GM12864 (cell line): ENCODE results near the gene ME2.
"Not testable (repeated sequence)": the region's sequence is repeated elsewhere in the genome, so short reads cannot be mapped to it uniquely, and the experiment has no call there.

ENCODE experiments used
- DNase-seq: peaks from one replicate; pipeline ENCODE4 v3.0.0-alpha.2; 2011; ENCODE audit warnings: low read depth
- H3K4me3 ChIP-seq: 2 replicates; pipeline ENCODE4 v1.5.1; 2011; ENCODE audit warnings: mild to moderate bottlenecking, low read depth, low read length, control low read depth
- CTCF ChIP-seq: IDR thresholded peaks from 2 replicates; pipeline ENCODE4 v1.5.1; 2011; ENCODE audit warnings: low read depth, mild to moderate bottlenecking, moderate library complexity, low read length, control low read depth, inconsistent platforms; ENCODE audit errors: missing control alignments

The ME2 gene

GRCh38 chr18:50982802-50983179 is 103.9 kb downstream of the ME2 start:
- no peak for TF ChIP-seq CTCF
- no peak for DNase-seq
- H3K4me3 ChIP-seq: no peak overlapping the region

DNA sequence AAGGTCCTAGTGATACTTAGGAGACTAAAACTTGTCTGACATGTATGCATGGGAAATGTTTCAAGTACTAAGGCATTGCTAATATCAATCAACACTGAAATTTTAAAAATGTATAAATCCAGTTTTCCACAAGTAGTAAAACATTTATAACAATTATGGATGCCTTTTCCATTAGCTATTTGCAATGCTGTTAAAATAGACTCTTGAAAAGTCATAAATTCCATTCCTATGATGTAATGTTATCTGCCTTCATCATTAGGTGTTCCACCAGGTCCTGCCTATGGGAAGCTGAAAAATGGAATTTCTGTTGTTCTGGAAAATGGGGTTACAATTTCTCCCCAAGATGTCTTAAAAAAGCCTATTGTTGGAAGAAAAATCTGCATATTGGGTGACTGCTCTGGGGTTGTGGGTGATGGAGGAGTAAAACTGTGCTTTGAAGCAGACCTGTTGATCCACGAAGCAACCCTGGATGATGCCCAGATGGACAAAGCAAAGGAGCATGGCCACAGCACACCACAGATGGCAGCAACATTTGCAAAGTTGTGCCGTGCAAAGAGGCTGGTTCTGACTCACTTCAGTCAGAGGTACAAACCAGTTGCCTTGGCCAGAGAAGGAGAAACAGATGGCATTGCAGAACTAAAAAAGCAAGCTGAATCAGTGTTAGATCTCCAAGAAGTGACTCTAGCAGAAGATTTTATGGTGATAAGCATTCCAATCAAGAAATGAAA is 107.6 kb downstream of the ME2 start:
- DNase-seq: no peak
- no peak overlapping the region for H3K4me3 ChIP-seq
- no peak for TF ChIP-seq CTCF

GRCh38 chr18:50987261-50987660 is 108.3 kb downstream of the ME2 start:
- H3K4me3 ChIP-seq: no peak overlapping the region
- no peak for DNase-seq
- no peak for TF ChIP-seq CTCF

DNA sequence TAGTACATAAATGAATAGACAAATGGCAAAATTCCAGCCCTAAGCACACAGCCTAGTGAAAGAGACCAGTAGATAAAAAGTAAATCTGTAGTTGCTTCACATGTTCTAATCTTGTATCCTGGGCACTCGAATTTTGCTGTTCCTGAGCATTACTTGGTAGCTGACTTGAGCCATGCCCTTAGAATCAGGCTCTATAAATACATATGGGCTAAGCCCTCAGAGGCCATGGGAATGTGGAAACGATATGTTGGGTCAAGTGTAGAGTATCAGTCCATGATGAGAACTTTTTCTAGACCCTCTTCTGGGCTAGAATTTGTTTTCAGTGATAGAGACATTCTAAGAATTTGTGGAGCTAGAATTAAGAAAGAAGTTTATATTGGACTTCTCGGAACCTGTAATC is 110.8 kb downstream of the ME2 start:
- no peak for DNase-seq
- H3K4me3 ChIP-seq: no peak overlapping the region
- TF ChIP-seq CTCF: no peak

DNA sequence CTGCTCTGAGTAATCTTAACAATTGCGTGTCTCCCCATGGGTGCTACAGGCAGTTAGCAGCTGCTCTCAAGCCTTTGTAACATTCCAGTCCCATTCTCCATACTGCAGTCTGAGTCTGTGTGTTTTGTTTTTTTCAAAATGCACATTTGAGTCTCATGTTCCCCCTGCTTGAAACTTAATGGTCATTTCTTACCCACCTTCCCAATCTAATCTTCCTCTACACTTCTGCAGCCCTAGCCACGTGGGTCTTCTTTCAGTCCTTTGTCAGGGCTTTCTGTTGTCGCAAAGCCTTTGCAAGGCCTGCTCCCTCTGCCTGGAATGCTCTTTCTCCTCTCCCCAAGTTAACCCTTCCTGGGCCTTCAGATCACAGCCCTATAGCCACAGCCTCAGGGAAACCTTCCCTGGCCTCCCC is 113.4 kb downstream of the ME2 start:
- no peak overlapping the region for H3K4me3 ChIP-seq
- DNase-seq: no peak
- TF ChIP-seq CTCF: no peak

DNA sequence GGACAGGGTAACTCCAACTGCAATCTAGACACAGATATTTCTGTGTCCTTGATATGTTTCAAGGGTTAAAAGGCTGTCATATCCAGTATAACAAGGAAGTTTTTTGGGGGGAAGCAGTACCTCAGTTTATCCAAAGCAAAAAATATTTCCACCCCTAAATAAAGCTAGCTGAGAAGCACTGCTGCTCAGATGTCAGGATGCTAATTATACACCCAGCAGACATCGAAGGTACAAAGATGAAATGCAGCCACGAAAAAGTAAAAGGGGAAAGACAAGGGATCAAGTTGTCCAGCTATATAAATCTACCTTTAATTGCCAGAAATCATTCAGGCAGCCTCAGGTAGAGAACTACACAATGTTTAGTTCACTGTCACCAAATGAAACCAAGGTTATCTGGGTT is 115.1 kb downstream of the ME2 start:
- TF ChIP-seq CTCF: no peak

GRCh38 chr18:51003174-51003573 is 124.3 kb downstream of the ME2 start:
- H3K4me3 ChIP-seq, DNase-seq: not testable (repeated sequence)

More for the DNA sequence above, 115.1 kb downstream of the ME2 start:
- no peak for DNase-seq
- no peak overlapping the region for H3K4me3 ChIP-seq
